HUES64 (cell line): ENCODE results near the gene F12.

Experiments
- H3K27ac ChIP-seq: 2 replicates; pipeline ENCODE4 v1.7.0; 2013; ENCODE audit warnings: low read depth, low read length, inconsistent platforms
- H3K27me3 ChIP-seq: 2 replicates; pipeline ENCODE4 v1.6.1; 2013; ENCODE audit warnings: mild to moderate bottlenecking, low read length; ENCODE audit not compliant: insufficient read depth
- H3K36me3 ChIP-seq: 2 replicates; pipeline ENCODE4 v1.6.1; 2013; ENCODE audit warnings: mild to moderate bottlenecking, low read length; ENCODE audit not compliant: insufficient read depth
- H3K4me1 ChIP-seq: 2 replicates; pipeline ENCODE4 v1.6.1; 2013; ENCODE audit warnings: mild to moderate bottlenecking, low read length, moderate library complexity; ENCODE audit not compliant: insufficient read depth
- H3K4me3 ChIP-seq: 2 replicates; pipeline ENCODE4 v1.5.1; 2013; ENCODE audit warnings: mild to moderate bottlenecking, low read length, moderate library complexity
- H3K9ac ChIP-seq: 2 replicates; pipeline ENCODE4 v1.6.1; 2013; ENCODE audit warnings: mild to moderate bottlenecking, low read depth, low read length
- H3K9me3 ChIP-seq: 2 replicates; pipeline ENCODE4 v1.6.1; 2013; ENCODE audit warnings: low read depth, low read length; ENCODE audit not compliant: insufficient read depth
- WGBS: fragments of 150-250, 120-280 bp; methylation state at CpG from one replicate; pipeline ENCODE4 v1.1.7; 2013; ENCODE audit warnings: missing lambda C conversion rate; 5-methylcytosine and 5-hydroxymethylcytosine counted together

F12 gene

GRCh38 chr5:177355868-177356168, 53.5 kb downstream of the F12 start:
- Histone ChIP-seq H3K27me3 (peaks cover 8% of the 10 kb centered on the region; the same call in 1 of the 2 replicates), H3K9ac (no peak overlapping the region)

GRCh38 chr5:177355162-177355867, 54.0 kb downstream of the F12 start:
- Histone ChIP-seq H3K27me3 (peaks cover 8% of the 10 kb centered on the region; the same call in 1 of the 2 replicates), H3K4me1 (peaks cover 6% of the 10 kb centered on the region; the same call in 1 of the 2 replicates), H3K4me3 (no peak overlapping the region), H3K9ac (no peak overlapping the region), H3K9me3 (no peaks in the 10 kb centered on the region), H3K36me3 (no peaks in the 10 kb centered on the region), H3K27ac (no peak overlapping the region)
- WGBS: 100% methylated on average over 1 of the region's 1 CpG

More at GRCh38 chr5:177355868-177356168, 53.5 kb downstream of the F12 start:
- Histone ChIP-seq H3K27ac (no peak overlapping the region), H3K36me3 (no peaks in the 10 kb centered on the region), H3K4me3 (no peak overlapping the region), H3K4me1 (0 out of 2 replicates have a peak, but pooled peaks cover 2% of the 10 kb centered on the region), H3K9me3 (no peaks in the 10 kb centered on the region)
- 32% methylated on average over 1 of the region's 1 CpG for WGBS

GRCh38 chr5:177354711-177355110, 54.7 kb downstream of the F12 start:
- Histone ChIP-seq H3K36me3 (peaks cover 2% of the 10 kb centered on the region; the same call in 1 of the 2 replicates), H3K27me3 (peaks cover 8% of the 10 kb centered on the region; the same call in 1 of the 2 replicates), H3K4me1 (peaks cover 8% of the 10 kb centered on the region; the same call in 1 of the 2 replicates), H3K4me3 (no peak overlapping the region), H3K9ac (no peak overlapping the region), H3K27ac (no peak overlapping the region), H3K9me3 (no peaks in the 10 kb centered on the region)
- WGBS: 75% methylated on average over 3 of the region's 3 CpGs

- Histone ChIP-seq H3K4me1 (peaks cover 10% of the 10 kb centered on the region; the same call in 1 of the 2 replicates), H3K9me3 (no peaks in the 10 kb centered on the region), H3K27ac (no peak overlapping the region), H3K27me3 (peaks cover 8% of the 10 kb centered on the region; the same call in 1 of the 2 replicates), H3K36me3 (peaks cover 5% of the 10 kb centered on the region; the same call in 1 of the 2 replicates), H3K9ac (no peak overlapping the region), H3K4me3 (no peak overlapping the region)
- 91% methylated on average over 3 of the region's 3 CpGs for WGBS
These were observed 55.1 kb downstream of the F12 start for GRCh38 chr5:177354256-177354655.

- Histone ChIP-seq H3K9me3 (no peaks in the 10 kb centered on the region), H3K4me1 (peaks cover 11% of the 10 kb centered on the region; the same call in 1 of the 2 replicates), H3K36me3 (peaks cover 6% of the 10 kb centered on the region; the same call in 1 of the 2 replicates), H3K27ac (no peak overlapping the region), H3K27me3 (peaks cover 8% of the 10 kb centered on the region; the same call in 1 of the 2 replicates), H3K4me3 (no peak overlapping the region), H3K9ac (no peak overlapping the region)
- 55% methylated on average over 2 of the region's 5 CpGs for WGBS
These were observed 56.3 kb downstream of the F12 start for GRCh38 chr5:177353093-177353492.
